Endodermal cell (in vitro differentiated cells): Measurements from ENCODE around the gene LDLRAD4. TPM values are rescaled to one million over a fixed set of nuclear protein-coding genes. Genes with fewer than 3 reads are reported as not detected.

Experiments
- DNase-seq: peaks from one replicate; pipeline ENCODE4 v3.0.0-alpha.2; 2017
- H3K27ac ChIP-seq: 2 replicates; pipeline ENCODE4 v1.5.1; 2013; ENCODE audit warnings: mild to moderate bottlenecking, low read depth, low read length, moderate library complexity
- H3K27me3 ChIP-seq: 2 replicates; pipeline ENCODE4 v1.6.1; 2013; ENCODE audit warnings: mild to moderate bottlenecking, low read length, moderate library complexity; ENCODE audit not compliant: insufficient read depth, control insufficient read depth, poor library complexity, severe bottlenecking
- H3K36me3 ChIP-seq: 2 replicates; pipeline ENCODE4 v1.7.0; 2013; ENCODE audit warnings: mild to moderate bottlenecking, low read length, moderate library complexity; ENCODE audit not compliant: control insufficient read depth, insufficient read depth
- H3K4me1 ChIP-seq: one replicate; pipeline ENCODE4 v1.7.0; 2013; ENCODE audit warnings: low read length; ENCODE audit not compliant: control insufficient read depth, insufficient read depth
- H3K4me3 ChIP-seq: 2 replicates; pipeline ENCODE4 v1.5.1; 2013; ENCODE audit warnings: mild to moderate bottlenecking, low read length, moderate library complexity
- H3K9ac ChIP-seq: 2 replicates; pipeline ENCODE4 v1.6.1; 2013; ENCODE audit warnings: mild to moderate bottlenecking, low read length, moderate library complexity; ENCODE audit not compliant: poor library complexity, severe bottlenecking; ENCODE audit errors: extremely low read depth
- H3K9me3 ChIP-seq: 2 replicates; pipeline ENCODE4 v1.6.1; 2013; ENCODE audit warnings: mild to moderate bottlenecking, low read length, moderate library complexity; ENCODE audit not compliant: control insufficient read depth
- H3K27ac Mint-ChIP-seq: 2 replicates; pipeline ENCODE4 v1.8.0; 2020; ENCODE audit warnings: mixed read lengths
- H3K27me3 Mint-ChIP-seq: 2 replicates; pipeline ENCODE4 v1.8.0; 2021; ENCODE audit warnings: mild to moderate bottlenecking, mixed read lengths; ENCODE audit not compliant: insufficient read depth
- H3K36me3 Mint-ChIP-seq: 2 replicates; pipeline ENCODE4 v1.8.0; 2020; ENCODE audit warnings: low read depth, mixed read lengths
- H3K4me1 Mint-ChIP-seq: 2 replicates; pipeline ENCODE4 v1.8.0; 2020; ENCODE audit warnings: mixed read lengths
- H3K4me3 Mint-ChIP-seq: 2 replicates; pipeline ENCODE4 v1.8.0; 2020; ENCODE audit warnings: mild to moderate bottlenecking, moderate library complexity, mixed read lengths
- H3K9me3 Mint-ChIP-seq: 2 replicates; pipeline ENCODE4 v1.8.0; 2020; ENCODE audit warnings: mild to moderate bottlenecking, mixed read lengths
- CTCF ChIP-seq: fragments of 200-600 bp; sonication (generic); conservative IDR thresholded peaks from 2 replicates; pipeline ENCODE4 v1.5.0; 2021; ENCODE audit warnings: antibody characterized with exemption, mild to moderate bottlenecking
- WGBS, 2 experiments: methylation state at CpG; one replicate each; pipeline versions ENCODE4 v1.1.5 to v1.1.7; 2013; ENCODE audit warnings: missing lambda C conversion rate in 2 of 2, mixed read lengths in 1 of 2; ENCODE audit not compliant: insufficient coverage in 1 of 2, insufficient read length in 1 of 2; 5-methylcytosine and 5-hydroxymethylcytosine counted together
- total RNA-seq, 2 donors: library from RNA; stranded (reverse); fragmentation: NEBNext Ultra II Directional in 1 of 2; extraction: Animal tissue kit (Norgen Biotek cat#: 25700) in 1 of 2; gene quantifications; 2 replicates in 1 of 2; 3 replicates in 1 of 2; pipeline ENCODE4 v1.2.1, GENCODE V29; 2021

Gene LDLRAD4
- total RNA-seq, 2 donors from 2014 or later = 14.9 to 15.1 TPM

GRCh38 chr18:13401826-13402225, 183.3 kb downstream of the LDLRAD4 start:
- 91 to 95% methylated on average over 10 of the region's 10 CpGs for WGBS, 2 experiments
- H3K36me3 Mint-ChIP-seq = no peaks in the 10 kb centered on the region
- no peak overlapping the region for H3K27ac Mint-ChIP-seq

GRCh38 chr18:13403786-13404549, 185.4 kb downstream of the LDLRAD4 start:
- no peak for DNase-seq
- H3K27me3 ChIP-seq = no peaks in the 10 kb centered on the region
- H3K27ac Mint-ChIP-seq = no peak overlapping the region
- H3K4me1 ChIP-seq = peaks cover 3% of the 10 kb centered on the region
- H3K27ac ChIP-seq = no peak overlapping the region
- 94% methylated on average over 15 to 31 of the region's 31 CpGs for WGBS, 2 experiments
- no peak overlapping the region for H3K9ac ChIP-seq
- no peak for TF ChIP-seq CTCF
- H3K4me1 Mint-ChIP-seq = no peaks in the 10 kb centered on the region
- no peak overlapping the region for H3K4me3 Mint-ChIP-seq
- no peak overlapping the region for H3K4me3 ChIP-seq
- H3K9me3 Mint-ChIP-seq = no peaks in the 10 kb centered on the region
- no peaks in the 10 kb centered on the region for H3K36me3 Mint-ChIP-seq
- no peaks in the 10 kb centered on the region for H3K27me3 Mint-ChIP-seq
- H3K36me3 ChIP-seq = no peaks in the 10 kb centered on the region
- H3K9me3 ChIP-seq = no peaks in the 10 kb centered on the region

More at GRCh38 chr18:13401826-13402225, 183.3 kb downstream of the LDLRAD4 start:
- Histone ChIP-seq H3K27me3 (no peaks in the 10 kb centered on the region), H3K36me3 (no peaks in the 10 kb centered on the region), H3K4me1 (peaks cover 9% of the 10 kb centered on the region), H3K9ac (no peak overlapping the region), H3K9me3 (no peaks in the 10 kb centered on the region), H3K4me3 (no peak overlapping the region), H3K27ac (no peak overlapping the region)
- no peaks in the 10 kb centered on the region for H3K27me3 Mint-ChIP-seq
- no peaks in the 10 kb centered on the region for H3K4me1 Mint-ChIP-seq
- H3K4me3 Mint-ChIP-seq = no peak overlapping the region
- H3K9me3 Mint-ChIP-seq = no peaks in the 10 kb centered on the region
- TF ChIP-seq CTCF = no peak
- DNase-seq = no peak

- no peaks in the 10 kb centered on the region for H3K4me1 Mint-ChIP-seq
- no peaks in the 10 kb centered on the region for H3K9me3 Mint-ChIP-seq
- Histone ChIP-seq H3K9ac (no peak overlapping the region), H3K4me3 (no peak overlapping the region), H3K36me3 (no peaks in the 10 kb centered on the region), H3K27ac (no peak overlapping the region), H3K4me1 (peaks cover 3% of the 10 kb centered on the region), H3K9me3 (no peaks in the 10 kb centered on the region), H3K27me3 (no peaks in the 10 kb centered on the region)
- no peak overlapping the region for H3K27ac Mint-ChIP-seq
- DNase-seq = no peak
- no peaks in the 10 kb centered on the region for H3K27me3 Mint-ChIP-seq
- 91 to 93% methylated on average over 14 to 17 of the region's 17 CpGs for WGBS, 2 experiments
- no peak for TF ChIP-seq CTCF
- H3K4me3 Mint-ChIP-seq = no peak overlapping the region
- no peaks in the 10 kb centered on the region for H3K36me3 Mint-ChIP-seq
These were observed 186.9 kb downstream of the LDLRAD4 start for GRCh38 chr18:13405305-13406038.
